Subcutaneous adipose tissue (tissue), 4 donors: ENCODE results near the gene RERE. TPM values are rescaled to one million over a fixed set of nuclear protein-coding genes. Genes with fewer than 3 reads are reported as not detected.

ENCODE experiments used
- total RNA-seq, 4 donors: library from RNA; depleted of rRNA; stranded (reverse); fragments of >200 nt; gene quantifications; one replicate each; pipeline ENCODE4 v1.1.0, GENCODE V29; 2016
- TF ChIP-seq, protein P1 (sequence below): fragments of 450-650 bp; IDR thresholded peaks from one replicate; pipeline ENCODE4 v1.5.1; 2016; ENCODE audit warnings: low read depth, mild to moderate bottlenecking, control low read depth, antibody characterized with exemption, moderate library complexity

Gene RERE
- total RNA-seq, 4 donors from 2014 or later = 67.0 to 91.4 (median 83.1) TPM

- TF ChIP-seq, protein P1, sequence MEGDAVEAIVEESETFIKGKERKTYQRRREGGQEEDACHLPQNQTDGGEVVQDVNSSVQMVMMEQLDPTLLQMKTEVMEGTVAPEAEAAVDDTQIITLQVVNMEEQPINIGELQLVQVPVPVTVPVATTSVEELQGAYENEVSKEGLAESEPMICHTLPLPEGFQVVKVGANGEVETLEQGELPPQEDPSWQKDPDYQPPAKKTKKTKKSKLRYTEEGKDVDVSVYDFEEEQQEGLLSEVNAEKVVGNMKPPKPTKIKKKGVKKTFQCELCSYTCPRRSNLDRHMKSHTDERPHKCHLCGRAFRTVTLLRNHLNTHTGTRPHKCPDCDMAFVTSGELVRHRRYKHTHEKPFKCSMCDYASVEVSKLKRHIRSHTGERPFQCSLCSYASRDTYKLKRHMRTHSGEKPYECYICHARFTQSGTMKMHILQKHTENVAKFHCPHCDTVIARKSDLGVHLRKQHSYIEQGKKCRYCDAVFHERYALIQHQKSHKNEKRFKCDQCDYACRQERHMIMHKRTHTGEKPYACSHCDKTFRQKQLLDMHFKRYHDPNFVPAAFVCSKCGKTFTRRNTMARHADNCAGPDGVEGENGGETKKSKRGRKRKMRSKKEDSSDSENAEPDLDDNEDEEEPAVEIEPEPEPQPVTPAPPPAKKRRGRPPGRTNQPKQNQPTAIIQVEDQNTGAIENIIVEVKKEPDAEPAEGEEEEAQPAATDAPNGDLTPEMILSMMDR = no peak
Observed at GRCh38 chr1:8595332-8595731, 222.1 kb downstream of the RERE start.

DNA sequence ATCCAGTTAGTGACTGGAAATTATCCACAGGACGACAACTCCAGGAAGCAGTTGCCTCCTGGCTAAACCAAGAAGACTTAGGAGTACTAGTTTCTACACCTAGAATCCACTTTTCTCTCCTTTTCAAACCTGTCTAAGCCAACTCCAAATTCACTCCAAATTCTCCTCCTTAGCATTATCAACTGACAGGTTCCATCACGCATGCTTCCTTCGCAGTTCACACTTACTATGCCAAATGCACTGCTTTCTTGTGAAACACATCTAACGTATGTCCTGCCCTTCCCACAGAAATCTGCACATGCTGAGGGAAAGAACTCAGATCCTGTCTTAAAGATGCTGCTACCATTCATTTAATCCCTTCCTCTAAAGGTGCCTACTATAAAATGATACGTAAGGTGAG, 225.9 kb downstream of the RERE start:
- TF ChIP-seq, protein P1 = no peak

- TF ChIP-seq, protein P1 = no peak
Observed at GRCh38 chr1:8590721-8591351, 226.6 kb downstream of the RERE start.

- TF ChIP-seq, protein P1 = no peak
Observed at GRCh38 chr1:8589571-8589970, 227.9 kb downstream of the RERE start.

GRCh38 chr1:8587784-8588183, 229.7 kb downstream of the RERE start:
- TF ChIP-seq, protein P1 = no peak

DNA sequence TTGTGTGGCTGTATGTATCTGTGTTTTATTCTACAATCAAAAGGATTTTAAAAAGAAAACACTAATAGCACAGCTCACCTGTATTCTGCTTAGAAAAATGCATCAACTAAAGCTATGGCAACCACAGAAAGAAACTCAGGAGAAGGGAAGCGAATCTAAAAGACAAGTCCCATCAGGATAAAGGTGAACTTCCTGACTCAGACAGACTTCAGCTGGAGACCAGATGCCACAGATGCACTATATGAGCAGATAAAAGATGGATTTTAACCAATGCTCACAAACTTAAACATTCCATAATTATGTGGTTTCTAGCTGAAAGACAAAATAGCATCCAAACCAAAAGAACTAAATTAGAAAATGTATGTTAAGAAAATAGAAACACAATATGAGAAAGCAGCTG, 231.0 kb downstream of the RERE start:
- TF ChIP-seq, protein P1 = no peak

- TF ChIP-seq, protein P1 = no peak
Observed at GRCh38 chr1:8584316-8584715, 233.1 kb downstream of the RERE start.
